Immature natural killer cell (primary cell): ENCODE measurements around the gene HS2ST1. TPM values are rescaled to one million over a fixed set of nuclear protein-coding genes. Genes with fewer than 3 reads are reported as not detected.

Experiments
- polyA plus RNA-seq, 3 donors: library from polyadenylated mRNA; unstranded; fragments of 300-500 nt; fragmentation: Illumina TruSeq; gene quantifications; one replicate each; pipeline ENCODE4 v1.2.3, GENCODE V29; 2021

Gene HS2ST1
- polyA plus RNA-seq, 3 donors from 2014 or later: 6.5 to 8.7 (median 7.5) TPM

Other genes starting within 250 kb of the HS2ST1 start
- gene SH3GLB1, start 210.1 kb upstream of the HS2ST1 start, polyA plus RNA-seq: 10 to 100 TPM; 75.3 to 92.6 (median 86.4) TPM
- gene SELENOF, start 509 bp upstream of the HS2ST1 start, polyA plus RNA-seq: 100 to 1,000 TPM; 324 to 392 (median 360) TPM